Right lobe of liver (tissue), 6 donors: ENCODE data around the gene NOXO1. TPM values are rescaled to one million over a fixed set of nuclear protein-coding genes. Genes with fewer than 3 reads are reported as not detected.

Experiments
- ATAC-seq, 4 donors: fragments of 200-7000 bp; cut with Tn5 transposase; one replicate each; pipeline ENCODE4 v1.9.1; 2020; ENCODE audit warnings: mild to moderate bottlenecking in 4 of 4, moderate library complexity in 4 of 4
- DNase-seq, 3 donors: peaks; one replicate each; pipeline ENCODE4 v3.0.0-alpha.2; 2020
- H3K27ac ChIP-seq, 3 donors: fragments of 200-600 bp; one replicate each; pipeline ENCODE4 v1.8.0; 2022
- H3K27me3 ChIP-seq, 2 donors: fragments of 200-600 bp; one replicate each; pipeline ENCODE4 v1.8.0; 2022
- H3K36me3 ChIP-seq, 4 donors: fragments of 200-600 bp; sonication (generic) in 1 of 4; one replicate each; pipeline versions ENCODE4 v1.5.1 to v1.8.0; 2017 to 2022; ENCODE audit warnings: control low read depth in 1 of 4
- H3K4me1 ChIP-seq, 4 donors: fragments of 200-600 bp; sonication (generic) in 1 of 4; one replicate each; pipeline versions ENCODE4 v1.5.1 to v1.8.0; 2017 to 2022; ENCODE audit warnings: control low read depth in 1 of 4
- H3K4me3 ChIP-seq, 3 donors: fragments of 200-600 bp; one replicate each; pipeline ENCODE4 v1.8.0; 2022
- H3K9me3 ChIP-seq, 4 donors: fragments of 200-600 bp; sonication (generic) in 1 of 4; one replicate each; pipeline versions ENCODE4 v1.5.1 to v1.8.0; 2017 to 2022; ENCODE audit warnings: control low read depth in 1 of 4
- CTCF ChIP-seq, 4 donors: fragments of 200-600 bp in 3 of 4; fragments of 450-650 bp in 1 of 4; IDR thresholded peaks; one replicate each; pipeline versions ENCODE4 v1.5.1 to v1.8.0; 2016 to 2022; ENCODE audit warnings: antibody characterized with exemption in 4 of 4, mild to moderate bottlenecking in 2 of 4
- POLR2A ChIP-seq: fragments of 450-650 bp; IDR thresholded peaks from one replicate; pipeline ENCODE4 v1.6.1; 2017; ENCODE audit warnings: antibody characterized with exemption, mild to moderate bottlenecking
- WGBS: methylation state at CpG from one replicate; pipeline ENCODE4 v1.1.6; 2018; ENCODE audit warnings: low coverage, low lambda C conversion rate; ENCODE audit not compliant: insufficient coverage; ENCODE audit errors: missing lambda C conversion rate; 5-methylcytosine and 5-hydroxymethylcytosine counted together
- intact Hi-C, 2 donors: fragments of 100-400 bp; cut with DNase I; formaldehyde crosslinking; loops; one replicate each; pipeline versions ENCODE4 v1.11.2 to v1.14.1; 2022
- total RNA-seq, 6 experiments: library from RNA; depleted of rRNA in 2 of 6; stranded (reverse); fragments of >200 nt in 2 of 6; fragmentation: NEBNext Ultra II Directional in 3 of 6; extraction: Animal tissue kit (Norgen Biotek cat#: 25700) in 3 of 6; gene quantifications; one replicate each; pipeline versions ENCODE4 v1.1.0 to v1.2.4, GENCODE V29; 2016 to 2023
- donor health status: DM: no; HTN: yes; CAD: no.
- donor health status: DM: no; HTN: no; CAD: no.
- donor health status: DM: no; HTN: no; CAD: no.
- donor health status: DM: no; HTN: yes; CAD: no.
- donor health status: DM: no; HTN: yes; CAD: no.

The NOXO1 gene
- total RNA-seq, 6 experiments from 2014 or later: 0.51 to 1.3 (median 0.60) TPM; not detected in 2

GRCh38 chr16:1936945-1937479 is 44.3 kb downstream of the NOXO1 start:
- Histone ChIP-seq H3K27ac (no peak overlapping the region), H3K27me3 (no peaks in the 10 kb centered on the region), H3K4me1 (peaks cover 0 to 56% (median 16%) of the 10 kb centered on the region in 4 donors), H3K36me3 (peaks cover 0 to 41% (median 17%) of the 10 kb centered on the region in 4 donors), H3K4me3 (no peak overlapping the region), H3K9me3 (no peaks in the 10 kb centered on the region)
- WGBS: 92% methylated on average over 9 of the region's 11 CpGs
- ATAC-seq: no peak
- intact Hi-C loops: no loop called here
- TF ChIP-seq POLR2A (peak; percentile 2), CTCF (IDR thresholded peaks at IDR 0.05) (no peak)
- peak in 1 of 3 donors; percentile 49 for DNase-seq

GRCh38 chr16:1933097-1933661 is 48.1 kb downstream of the NOXO1 start:
- Histone ChIP-seq H3K9me3 (no peaks in the 10 kb centered on the region), H3K36me3 (peaks cover 0 to 15% (median 9%) of the 10 kb centered on the region in 4 donors), H3K27ac (no peak overlapping the region), H3K4me1 (peaks cover 0 to 28% (median 1%) of the 10 kb centered on the region in 4 donors), H3K4me3 (no peak overlapping the region), H3K27me3 (no peaks in the 10 kb centered on the region)
- WGBS: 39% methylated on average over 5 of the region's 23 CpGs
- ATAC-seq (peak; percentile 13 to 35 (median 30)), DNase-seq (peak; percentile 52 to 76 (median 73))
- intact Hi-C loops: loop anchor here (5.0 kb wide), 2 partner anchors 71 to 76 kb away; no protein-coding TSS in a partner anchor
- TF ChIP-seq POLR2A: no peak
- TF ChIP-seq CTCF (IDR thresholded peaks at IDR 0.05): no peak

- H3K4me3 ChIP-seq: no peak overlapping the region
- H3K36me3 ChIP-seq: peaks cover 0 to 7% (median 5%) of the 10 kb centered on the region in 4 donors
- no peaks in the 10 kb centered on the region for H3K27me3 ChIP-seq
- DNase-seq: peak; percentile 63 to 79 (median 71)
- H3K27ac ChIP-seq: no peak overlapping the region
- TF ChIP-seq CTCF (IDR thresholded peaks at IDR 0.05) (peak; percentile 22 to 48 (median 34)), POLR2A (no peak)
- peak; percentile 55 to 64 (median 60) for ATAC-seq
- intact Hi-C loops: loop anchor here (5.0 kb wide), 2 partner anchors 70 to 75 kb away; no protein-coding TSS in a partner anchor
- 55% methylated on average over 11 of the region's 19 CpGs for WGBS
- H3K9me3 ChIP-seq: no peaks in the 10 kb centered on the region
- peaks cover 0 to 22% (median 0%) of the 10 kb centered on the region in 4 donors for H3K4me1 ChIP-seq
Measured at GRCh38 chr16:1932050-1933028, 48.9 kb downstream of the NOXO1 start.

GRCh38 chr16:1930338-1930720 is 50.9 kb downstream of the NOXO1 start:
- intact Hi-C loops: loop anchor here (5.0 kb wide), 2 partner anchors 68 to 73 kb away; no protein-coding TSS in a partner anchor
- ATAC-seq: no peak
- Histone ChIP-seq H3K27me3 (no peaks in the 10 kb centered on the region), H3K9me3 (no peaks in the 10 kb centered on the region), H3K27ac (no peak overlapping the region), H3K36me3 (no peaks in the 10 kb centered on the region), H3K4me1 (peaks cover 0 to 22% (median 0%) of the 10 kb centered on the region in 4 donors), H3K4me3 (no peak overlapping the region)
- TF ChIP-seq CTCF (IDR thresholded peaks at IDR 0.05): no peak
- TF ChIP-seq POLR2A: no peak
- 42% methylated on average over 1 of the region's 10 CpGs for WGBS
- DNase-seq: no peak
